ENCODE measurements around the gene MYO1E. TPM values are rescaled to one million over a fixed set of nuclear protein-coding genes. Genes with fewer than 3 reads are reported as not detected.
A peak's percentile ranks its signal among the peaks of the same experiment; 100 is the strongest.

The MYO1E gene
- total and polyA plus RNA-seq, 4 donors = 6.7 to 70.9 (median 21.6) TPM

GRCh38 chr15:59329091-59329490 is 43.6 kb downstream of the MYO1E start:
- no peaks in the 10 kb centered on the region for H3K36me3 ChIP-seq (ENCODE audit: control insufficient read depth in 4 of 4, insufficient read depth in 3 of 4, low read depth in 1 of 4, low read length in 3 of 4)
- no peak overlapping the region for H3K4me3 ChIP-seq (ENCODE audit: low read depth in 1 of 3, low read length in 3 of 3)
- H3K4me1 ChIP-seq (ENCODE audit: control insufficient read depth in 4 of 4, insufficient read depth in 4 of 4, low read length in 3 of 4) = peaks cover 12 to 42% (median 38%) of the 10 kb centered on the region in 4 donors
- DNase-seq (ENCODE audit: low spot score) = no peak
- H3K9ac ChIP-seq (ENCODE audit: low read depth in 1 of 2, low read length in 2 of 2) = no peak overlapping the region
- 85% methylated on average over 4 of the region's 4 CpGs for WGBS
- TF ChIP-seq ZBTB33 (IDR thresholded peaks at IDR 0.05) (no peak), RXRA (IDR thresholded peaks at IDR 0.05) (no peak), NR2F2 (IDR thresholded peaks at IDR 0.05) (no peak), RAD21 (IDR thresholded peaks at IDR 0.05) (no peak), TAF1 (conservative IDR thresholded peaks at IDR 0.05) (no peak), GABPA (IDR thresholded peaks at IDR 0.05 in 1 of 2, conservative IDR thresholded peaks at IDR 0.05 in 1 of 2) (no peak), YY1 (IDR thresholded peaks at IDR 0.05) (no peak), HNF4A (conservative IDR thresholded peaks at IDR 0.05) (no peak)
- TF ChIP-seq, protein P1, sequence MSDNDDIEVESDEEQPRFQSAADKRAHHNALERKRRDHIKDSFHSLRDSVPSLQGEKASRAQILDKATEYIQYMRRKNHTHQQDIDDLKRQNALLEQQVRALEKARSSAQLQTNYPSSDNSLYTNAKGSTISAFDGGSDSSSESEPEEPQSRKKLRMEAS (IDR thresholded peaks at IDR 0.05) = no peak
- no peaks in the 10 kb centered on the region for H3K27me3 ChIP-seq (ENCODE audit: control insufficient read depth in 4 of 4, insufficient read depth in 4 of 4, low read length in 3 of 4)
- no peaks in the 10 kb centered on the region for H3K9me3 ChIP-seq (ENCODE audit: control insufficient read depth in 4 of 4, low read length in 3 of 4)
- peak overlapping the region; percentile 0 to 39 for H3K27ac ChIP-seq (ENCODE audit: low read depth in 1 of 2, low read length in 2 of 2)

DNA sequence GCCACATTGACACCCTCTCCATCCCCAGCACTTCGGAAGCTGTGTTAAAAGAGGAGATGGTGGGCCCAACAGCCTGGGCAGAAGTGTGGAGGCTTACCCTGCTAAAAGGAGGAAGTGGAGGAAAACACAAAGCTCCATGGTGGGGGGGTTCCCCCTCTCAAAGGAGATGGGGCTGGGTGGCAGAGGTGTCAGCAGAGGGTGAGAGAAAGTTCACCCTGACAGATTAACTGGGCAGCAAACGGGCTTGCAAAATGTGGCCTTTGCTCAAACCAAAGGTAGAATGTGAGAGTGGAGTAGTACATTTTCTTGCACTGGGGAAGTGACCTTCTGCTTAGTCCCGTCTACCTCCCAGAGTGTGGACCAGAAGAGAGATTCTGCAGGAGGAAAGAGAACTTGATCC is 44.7 kb downstream of the MYO1E start:
- peaks cover 10 to 42% (median 35%) of the 10 kb centered on the region in 4 donors for H3K4me1 ChIP-seq (ENCODE audit: control insufficient read depth in 4 of 4, insufficient read depth in 4 of 4, low read length in 3 of 4)
- no peak overlapping the region for H3K9ac ChIP-seq (ENCODE audit: low read depth in 1 of 2, low read length in 2 of 2)
- H3K9me3 ChIP-seq (ENCODE audit: control insufficient read depth in 4 of 4, low read length in 3 of 4) = no peaks in the 10 kb centered on the region
- H3K36me3 ChIP-seq (ENCODE audit: control insufficient read depth in 4 of 4, insufficient read depth in 3 of 4, low read depth in 1 of 4, low read length in 3 of 4) = no peaks in the 10 kb centered on the region
- H3K27me3 ChIP-seq (ENCODE audit: control insufficient read depth in 4 of 4, insufficient read depth in 4 of 4, low read length in 3 of 4) = no peaks in the 10 kb centered on the region
- DNase-seq (ENCODE audit: low spot score) = no peak
- no peak overlapping the region for H3K4me3 ChIP-seq (ENCODE audit: low read depth in 1 of 3, low read length in 3 of 3)
- 41% methylated on average over 3 of the region's 3 CpGs for WGBS
- peak; percentile 70 for TF ChIP-seq SP1 (IDR thresholded peaks at IDR 0.05)
- TF ChIP-seq, protein P2, sequence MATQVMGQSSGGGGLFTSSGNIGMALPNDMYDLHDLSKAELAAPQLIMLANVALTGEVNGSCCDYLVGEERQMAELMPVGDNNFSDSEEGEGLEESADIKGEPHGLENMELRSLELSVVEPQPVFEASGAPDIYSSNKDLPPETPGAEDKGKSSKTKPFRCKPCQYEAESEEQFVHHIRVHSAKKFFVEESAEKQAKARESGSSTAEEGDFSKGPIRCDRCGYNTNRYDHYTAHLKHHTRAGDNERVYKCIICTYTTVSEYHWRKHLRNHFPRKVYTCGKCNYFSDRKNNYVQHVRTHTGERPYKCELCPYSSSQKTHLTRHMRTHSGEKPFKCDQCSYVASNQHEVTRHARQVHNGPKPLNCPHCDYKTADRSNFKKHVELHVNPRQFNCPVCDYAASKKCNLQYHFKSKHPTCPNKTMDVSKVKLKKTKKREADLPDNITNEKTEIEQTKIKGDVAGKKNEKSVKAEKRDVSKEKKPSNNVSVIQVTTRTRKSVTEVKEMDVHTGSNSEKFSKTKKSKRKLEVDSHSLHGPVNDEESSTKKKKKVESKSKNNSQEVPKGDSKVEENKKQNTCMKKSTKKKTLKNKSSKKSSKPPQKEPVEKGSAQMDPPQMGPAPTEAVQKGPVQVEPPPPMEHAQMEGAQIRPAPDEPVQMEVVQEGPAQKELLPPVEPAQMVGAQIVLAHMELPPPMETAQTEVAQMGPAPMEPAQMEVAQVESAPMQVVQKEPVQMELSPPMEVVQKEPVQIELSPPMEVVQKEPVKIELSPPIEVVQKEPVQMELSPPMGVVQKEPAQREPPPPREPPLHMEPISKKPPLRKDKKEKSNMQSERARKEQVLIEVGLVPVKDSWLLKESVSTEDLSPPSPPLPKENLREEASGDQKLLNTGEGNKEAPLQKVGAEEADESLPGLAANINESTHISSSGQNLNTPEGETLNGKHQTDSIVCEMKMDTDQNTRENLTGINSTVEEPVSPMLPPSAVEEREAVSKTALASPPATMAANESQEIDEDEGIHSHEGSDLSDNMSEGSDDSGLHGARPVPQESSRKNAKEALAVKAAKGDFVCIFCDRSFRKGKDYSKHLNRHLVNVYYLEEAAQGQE (IDR thresholded peaks at IDR 0.05) = peak; percentile 58
- no peak for TF ChIP-seq NR2F2 (IDR thresholded peaks at IDR 0.05)
- TF ChIP-seq HNF4A (conservative IDR thresholded peaks at IDR 0.05) = peak; percentile 85 to 92
- no peak for TF ChIP-seq TAF1 (conservative IDR thresholded peaks at IDR 0.05)
- peak; percentile 11 for TF ChIP-seq FOXA1 (IDR thresholded peaks at IDR 0.05)
- TF ChIP-seq ZBTB33 (IDR thresholded peaks at IDR 0.05) = peak; percentile 28
- TF ChIP-seq, protein P3, sequence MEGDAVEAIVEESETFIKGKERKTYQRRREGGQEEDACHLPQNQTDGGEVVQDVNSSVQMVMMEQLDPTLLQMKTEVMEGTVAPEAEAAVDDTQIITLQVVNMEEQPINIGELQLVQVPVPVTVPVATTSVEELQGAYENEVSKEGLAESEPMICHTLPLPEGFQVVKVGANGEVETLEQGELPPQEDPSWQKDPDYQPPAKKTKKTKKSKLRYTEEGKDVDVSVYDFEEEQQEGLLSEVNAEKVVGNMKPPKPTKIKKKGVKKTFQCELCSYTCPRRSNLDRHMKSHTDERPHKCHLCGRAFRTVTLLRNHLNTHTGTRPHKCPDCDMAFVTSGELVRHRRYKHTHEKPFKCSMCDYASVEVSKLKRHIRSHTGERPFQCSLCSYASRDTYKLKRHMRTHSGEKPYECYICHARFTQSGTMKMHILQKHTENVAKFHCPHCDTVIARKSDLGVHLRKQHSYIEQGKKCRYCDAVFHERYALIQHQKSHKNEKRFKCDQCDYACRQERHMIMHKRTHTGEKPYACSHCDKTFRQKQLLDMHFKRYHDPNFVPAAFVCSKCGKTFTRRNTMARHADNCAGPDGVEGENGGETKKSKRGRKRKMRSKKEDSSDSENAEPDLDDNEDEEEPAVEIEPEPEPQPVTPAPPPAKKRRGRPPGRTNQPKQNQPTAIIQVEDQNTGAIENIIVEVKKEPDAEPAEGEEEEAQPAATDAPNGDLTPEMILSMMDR (IDR thresholded peaks at IDR 0.05; ENCODE audit: low read depth, low read length, missing input control) = no peak
- peak; percentile 35 for TF ChIP-seq HNF4G (IDR thresholded peaks at IDR 0.05)
- no peak for TF ChIP-seq GABPA (IDR thresholded peaks at IDR 0.05 in 1 of 2, conservative IDR thresholded peaks at IDR 0.05 in 1 of 2)
- TF ChIP-seq JUND (IDR thresholded peaks at IDR 0.05) = peak in 1 of 2 donors; percentile 54
- TF ChIP-seq RAD21 (IDR thresholded peaks at IDR 0.05) = peak; percentile 15 to 32
- TF ChIP-seq FOXA2 (IDR thresholded peaks at IDR 0.05) = no peak
- TF ChIP-seq RXRA (IDR thresholded peaks at IDR 0.05) = peak; percentile 78 to 91
- TF ChIP-seq EGR1 (IDR thresholded peaks at IDR 0.05; ENCODE audit: low read depth in 2 of 2) = no peak
- TF ChIP-seq YY1 (IDR thresholded peaks at IDR 0.05) = peak; percentile 60
- TF ChIP-seq, protein P1 (IDR thresholded peaks at IDR 0.05) = peak; percentile 41
- TF ChIP-seq, protein P4, sequence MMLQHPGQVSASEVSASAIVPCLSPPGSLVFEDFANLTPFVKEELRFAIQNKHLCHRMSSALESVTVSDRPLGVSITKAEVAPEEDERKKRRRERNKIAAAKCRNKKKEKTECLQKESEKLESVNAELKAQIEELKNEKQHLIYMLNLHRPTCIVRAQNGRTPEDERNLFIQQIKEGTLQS (IDR thresholded peaks at IDR 0.05) = no peak
- peak overlapping the region in 1 of 2 donors; percentile 32 for H3K27ac ChIP-seq (ENCODE audit: low read depth in 1 of 2, low read length in 2 of 2)

Data from liver (tissue), 9 donors.